Prostate gland (tissue), 2 donors: Measurements from ENCODE around the gene ZNF784.

Experiments
- POLR2A ChIP-seq: fragments of 450-650 bp; IDR thresholded peaks from one replicate; pipeline ENCODE4 v1.6.1; 2016; ENCODE audit warnings: antibody characterized with exemption, mild to moderate bottlenecking
- TF ChIP-seq, protein P1 (sequence below), 4 experiments: fragments of 200-600 bp in 2 of 4; fragments of 450-650 bp in 2 of 4; sonication (generic) in 2 of 4; IDR thresholded peaks; 1 replicate in 3 of 4; 2 replicates in 1 of 4; pipeline ENCODE4 v1.5.1; 2016 to 2019; ENCODE audit warnings: antibody characterized with exemption in 4 of 4, mild to moderate bottlenecking in 2 of 4, moderate library complexity in 2 of 4

DNA sequence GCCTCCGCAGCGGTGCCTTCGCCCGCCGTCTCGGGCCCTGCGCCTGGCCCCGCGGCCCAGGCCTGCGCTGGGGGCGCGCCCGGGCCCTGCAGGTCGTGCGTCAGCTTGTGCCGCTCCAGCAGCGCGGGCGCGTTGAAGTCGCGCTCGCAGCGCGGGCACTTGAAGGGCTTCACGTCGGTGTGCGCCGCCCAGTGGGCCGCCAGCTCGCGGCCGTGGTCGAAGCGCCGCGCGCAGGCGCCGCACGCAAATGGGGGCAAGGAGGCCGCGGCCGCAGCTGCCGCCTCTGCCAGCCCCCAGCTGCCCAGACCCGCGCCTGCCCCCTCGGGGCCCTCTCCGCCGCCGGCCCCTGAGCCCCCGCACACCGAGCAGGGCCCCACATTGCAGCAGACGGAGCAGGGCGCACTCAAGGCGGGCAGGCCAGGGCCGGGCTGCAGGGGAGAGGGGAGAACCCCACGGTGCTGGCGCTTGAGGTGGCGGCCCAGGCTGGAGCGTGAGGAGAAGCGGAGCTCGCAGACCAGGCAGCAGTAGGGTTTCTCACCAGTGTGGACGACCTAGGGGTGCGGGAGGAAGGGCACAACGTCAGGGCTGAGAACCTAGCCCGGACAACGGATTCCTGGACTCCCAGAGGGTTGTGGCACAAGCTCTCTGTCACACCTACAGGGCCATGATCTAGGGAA lies 31.1 kb downstream of the ZNF784 start:
- TF ChIP-seq POLR2A: no peak
- TF ChIP-seq, protein P1, sequence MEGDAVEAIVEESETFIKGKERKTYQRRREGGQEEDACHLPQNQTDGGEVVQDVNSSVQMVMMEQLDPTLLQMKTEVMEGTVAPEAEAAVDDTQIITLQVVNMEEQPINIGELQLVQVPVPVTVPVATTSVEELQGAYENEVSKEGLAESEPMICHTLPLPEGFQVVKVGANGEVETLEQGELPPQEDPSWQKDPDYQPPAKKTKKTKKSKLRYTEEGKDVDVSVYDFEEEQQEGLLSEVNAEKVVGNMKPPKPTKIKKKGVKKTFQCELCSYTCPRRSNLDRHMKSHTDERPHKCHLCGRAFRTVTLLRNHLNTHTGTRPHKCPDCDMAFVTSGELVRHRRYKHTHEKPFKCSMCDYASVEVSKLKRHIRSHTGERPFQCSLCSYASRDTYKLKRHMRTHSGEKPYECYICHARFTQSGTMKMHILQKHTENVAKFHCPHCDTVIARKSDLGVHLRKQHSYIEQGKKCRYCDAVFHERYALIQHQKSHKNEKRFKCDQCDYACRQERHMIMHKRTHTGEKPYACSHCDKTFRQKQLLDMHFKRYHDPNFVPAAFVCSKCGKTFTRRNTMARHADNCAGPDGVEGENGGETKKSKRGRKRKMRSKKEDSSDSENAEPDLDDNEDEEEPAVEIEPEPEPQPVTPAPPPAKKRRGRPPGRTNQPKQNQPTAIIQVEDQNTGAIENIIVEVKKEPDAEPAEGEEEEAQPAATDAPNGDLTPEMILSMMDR (IDR thresholded peaks at IDR 0.05): no peak
